IPS-18c (cell line): Measurements from ENCODE around the gene WNK2.

Experiments
- H3K4me3 ChIP-seq: 2 replicates; pipeline ENCODE4 v1.7.0; 2013; ENCODE audit warnings: low read depth, mild to moderate bottlenecking, low read length, moderate library complexity; ENCODE audit not compliant: insufficient read depth
- H3K9me3 ChIP-seq: one replicate; pipeline ENCODE4 v1.6.1; 2013; ENCODE audit warnings: mild to moderate bottlenecking, low read length, moderate library complexity; ENCODE audit not compliant: control insufficient read depth, insufficient read depth

Gene WNK2

GRCh38 chr9:93156475-93157008 is 27.4 kb upstream of the WNK2 start:
- no peak overlapping the region for H3K4me3 ChIP-seq
- peaks cover 3% of the 10 kb centered on the region for H3K9me3 ChIP-seq

GRCh38 chr9:93159601-93160471 is 24.1 kb upstream of the WNK2 start:
- no peaks in the 10 kb centered on the region for H3K9me3 ChIP-seq
- no peak overlapping the region for H3K4me3 ChIP-seq

GRCh38 chr9:93161786-93162562 is 22.0 kb upstream of the WNK2 start:
- Histone ChIP-seq H3K4me3 (no peak overlapping the region), H3K9me3 (no peaks in the 10 kb centered on the region)

GRCh38 chr9:93164085-93164484 is 19.9 kb upstream of the WNK2 start:
- H3K4me3 ChIP-seq, result no peak overlapping the region

DNA sequence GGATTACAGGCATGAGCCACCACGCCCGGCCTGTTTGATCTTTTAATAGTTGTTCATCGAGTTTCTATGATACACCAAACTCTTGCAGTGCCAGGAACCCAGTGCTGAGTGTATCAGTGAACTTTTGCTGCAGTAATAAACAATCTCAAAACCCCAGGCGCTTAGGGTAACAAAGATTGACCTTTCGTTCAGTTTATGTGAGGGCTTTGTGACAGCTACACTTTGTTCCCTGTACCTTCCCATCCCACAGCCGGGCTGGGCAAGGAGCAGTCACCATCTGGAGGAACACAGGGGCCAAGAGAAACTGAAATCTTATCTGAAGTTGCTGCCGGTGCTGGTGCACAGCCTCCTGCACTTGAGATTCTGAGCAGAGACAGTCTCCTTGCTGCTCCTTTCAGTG is 17.2 kb upstream of the WNK2 start:
- peaks cover 2% of the 10 kb centered on the region for H3K9me3 ChIP-seq
- H3K4me3 ChIP-seq, result no peak overlapping the region

More at GRCh38 chr9:93164085-93164484, 19.9 kb upstream of the WNK2 start:
- H3K9me3 ChIP-seq, result no peaks in the 10 kb centered on the region

GRCh38 chr9:93167185-93167584 is 16.8 kb upstream of the WNK2 start:
- peaks cover 2% of the 10 kb centered on the region for H3K9me3 ChIP-seq
- H3K4me3 ChIP-seq, result no peak overlapping the region

DNA sequence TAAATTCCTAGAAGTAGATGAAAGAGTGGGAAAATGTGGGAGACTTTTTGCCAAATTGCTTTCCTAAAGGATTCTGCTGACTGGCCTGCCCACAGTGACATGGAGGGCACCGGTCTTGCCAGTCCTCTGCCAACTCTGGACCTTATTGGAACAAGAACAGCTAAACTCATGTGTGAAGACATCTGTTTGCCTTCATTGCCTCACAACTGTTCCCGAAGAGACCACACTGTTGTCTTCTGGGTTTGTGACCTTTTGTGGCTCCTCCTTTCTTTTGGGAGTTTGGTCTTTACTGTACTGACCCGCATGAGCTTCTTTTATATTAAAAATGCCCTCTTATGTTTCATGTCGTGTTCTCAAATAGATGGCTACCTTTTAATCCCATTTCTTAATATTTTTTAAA is 16.1 kb upstream of the WNK2 start:
- Histone ChIP-seq H3K9me3 (peaks cover 2% of the 10 kb centered on the region), H3K4me3 (no peak overlapping the region)

- Histone ChIP-seq H3K4me3 (no peak overlapping the region), H3K9me3 (peaks cover 2% of the 10 kb centered on the region)
Measured at GRCh38 chr9:93168581-93168980, 15.4 kb upstream of the WNK2 start.

- Histone ChIP-seq H3K4me3 (no peak overlapping the region), H3K9me3 (peaks cover 2% of the 10 kb centered on the region)
Measured at GRCh38 chr9:93169444-93169843, 14.5 kb upstream of the WNK2 start.

- Histone ChIP-seq H3K4me3 (no peak overlapping the region), H3K9me3 (peaks cover 2% of the 10 kb centered on the region)
Measured at GRCh38 chr9:93170571-93170970, 13.4 kb upstream of the WNK2 start.

DNA sequence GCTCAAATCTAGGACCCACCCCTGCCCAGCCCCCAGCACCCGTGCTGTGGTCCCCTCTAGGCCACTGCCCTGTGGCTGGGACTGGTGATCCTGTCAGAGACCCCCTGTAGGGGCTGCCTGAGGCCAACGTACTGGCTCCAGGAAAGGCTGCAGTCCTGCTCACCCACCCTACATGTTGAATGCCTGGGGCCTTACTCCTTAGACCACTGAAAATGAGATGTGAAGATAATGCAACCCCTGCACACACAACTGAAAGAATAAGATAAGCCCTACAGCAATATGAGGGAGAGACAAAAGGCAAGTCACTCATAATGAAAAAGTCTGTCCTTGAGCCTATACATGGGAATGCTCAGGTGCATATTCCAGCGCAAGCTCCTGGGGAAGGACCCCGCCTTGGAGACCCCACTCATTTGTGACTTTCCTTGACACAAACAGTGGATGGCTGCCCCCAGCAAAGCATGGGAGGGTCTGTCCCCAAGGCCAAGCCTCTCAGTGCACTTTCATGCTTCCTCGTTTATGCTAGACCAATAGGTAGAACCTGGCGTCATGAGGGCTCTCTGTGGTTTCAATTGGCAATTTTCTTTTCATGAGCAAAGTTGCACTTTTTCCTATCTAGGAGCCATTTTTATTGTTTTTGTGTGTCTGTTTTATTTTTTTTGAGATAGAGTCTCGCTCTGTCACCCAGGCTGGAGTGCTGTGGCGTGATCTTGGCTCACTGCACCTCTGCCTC is 12.5 kb upstream of the WNK2 start:
- no peak overlapping the region for H3K4me3 ChIP-seq
- peaks cover 2% of the 10 kb centered on the region for H3K9me3 ChIP-seq

DNA sequence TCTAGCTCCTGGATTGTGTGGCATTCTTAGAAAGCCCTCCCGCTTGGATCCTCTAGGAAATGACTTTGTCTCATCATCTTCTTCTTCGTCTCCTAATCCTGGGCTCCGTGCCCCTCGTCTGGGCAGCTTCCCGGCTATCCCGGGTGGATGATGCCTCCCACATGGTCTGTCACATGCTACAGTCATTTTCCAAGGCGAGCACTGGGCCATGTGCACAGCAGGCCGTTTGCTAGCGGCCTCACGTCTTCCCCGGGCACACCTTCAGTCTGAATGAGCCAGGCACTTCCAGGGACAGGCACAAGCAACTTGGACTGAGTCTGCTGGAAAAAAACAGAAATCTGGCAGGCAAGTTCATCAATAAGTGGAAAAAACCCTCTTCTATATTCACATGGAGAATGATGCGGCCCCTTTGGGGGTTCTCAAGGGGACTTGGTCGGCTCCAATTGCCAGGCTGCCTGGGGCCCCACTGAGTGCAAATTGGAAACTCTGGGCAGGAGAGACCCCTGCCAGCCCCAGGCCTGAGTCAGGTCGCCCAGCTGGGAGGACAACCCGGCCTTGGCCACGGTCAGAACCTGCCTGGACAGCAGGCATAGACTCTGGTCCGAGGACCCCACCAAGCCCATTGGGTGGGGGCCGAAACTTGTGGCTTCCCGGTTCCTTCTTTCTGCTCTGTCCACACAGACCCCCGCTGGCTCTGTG is 11.1 kb upstream of the WNK2 start:
- Histone ChIP-seq H3K9me3 (peaks cover 2% of the 10 kb centered on the region), H3K4me3 (no peak overlapping the region)

GRCh38 chr9:93173365-93174051 is 10.4 kb upstream of the WNK2 start:
- no peak overlapping the region for H3K4me3 ChIP-seq
- peaks cover 2% of the 10 kb centered on the region for H3K9me3 ChIP-seq

DNA sequence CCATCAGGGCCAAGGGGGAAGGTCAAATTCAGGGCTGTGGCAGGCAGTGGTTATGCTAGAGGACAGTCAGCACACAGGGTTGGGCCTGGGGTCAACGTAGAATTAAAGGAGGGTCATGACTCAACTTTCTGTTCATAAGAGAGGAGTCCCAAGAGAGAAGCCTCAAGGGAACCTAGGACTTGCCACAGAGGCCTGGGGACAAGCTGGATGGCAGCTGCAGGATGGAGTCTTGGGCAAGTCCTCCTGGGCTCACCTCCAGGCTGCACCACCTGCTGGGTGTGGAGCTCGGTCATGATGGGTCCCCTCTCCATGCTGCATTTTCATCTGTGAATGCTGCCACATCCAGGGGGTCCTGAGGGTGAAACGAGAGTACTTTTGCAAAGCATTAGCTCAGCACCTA is 9.0 kb upstream of the WNK2 start:
- Histone ChIP-seq H3K4me3 (no peak overlapping the region), H3K9me3 (peaks cover 2% of the 10 kb centered on the region)

DNA sequence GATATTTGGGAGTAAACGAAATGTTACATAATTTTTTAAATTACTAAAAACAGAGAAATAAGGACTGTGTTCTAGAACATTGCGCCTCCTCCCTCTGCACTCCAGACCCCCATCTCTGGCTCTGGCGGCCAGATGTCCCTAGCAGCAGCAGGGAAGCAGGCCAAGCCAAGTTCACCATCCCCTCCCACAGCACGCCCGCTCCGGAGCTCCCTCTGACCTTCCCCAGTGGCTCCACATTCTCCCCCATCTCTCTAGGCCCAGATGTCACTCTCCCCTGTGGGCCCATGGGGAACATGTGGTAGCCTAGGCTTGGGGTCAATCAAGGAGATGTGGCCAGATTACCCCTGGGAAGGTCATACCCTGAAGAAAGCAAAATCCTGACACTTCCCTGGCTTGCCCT is 6.3 kb upstream of the WNK2 start:
- Histone ChIP-seq H3K4me3 (no peak overlapping the region), H3K9me3 (no peaks in the 10 kb centered on the region)
